Dermis lymphatic vessel endothelial cell (primary cell): ENCODE data around the gene WRNIP1. TPM values are rescaled to one million over a fixed set of nuclear protein-coding genes. Genes with fewer than 3 reads are reported as not detected.

Experiments
- total RNA-seq: library from RNA; depleted of rRNA; stranded (reverse); fragments of >200 nt; gene quantifications from 2 replicates; pipeline ENCODE4 v1.2.1, GENCODE V29; 2014

Gene WRNIP1
- total RNA-seq = 43.5 and 50.3 TPM in 2 replicates

GRCh38 chr6:2765166-2765895, at the start of gene WRNIP1:
TSS of gene WRNIP1 (plus strand) at chr6:2765393. CDS start at chr6:2765623, 230 bp downstream.

GRCh38 chr6:2750832-2751231, 14.4 kb upstream of the WRNIP1 start, which contains the start of gene MYLK4:
TSS of gene MYLK4 (minus strand) at chr6:2750922. CDS start at chr6:2749294, 1,628 bp downstream.

Other genes with a start within 250 kb of the WRNIP1 start
- gene MYLK4, start 14.5 kb upstream of the WRNIP1 start, total RNA-seq = 0.60 and 0.87 TPM in 2 replicates
- gene SERPINB1, start 76.5 kb downstream of the WRNIP1 start, total RNA-seq = 12.8 and 24.2 TPM in 2 replicates
- gene SERPINB9, start 137.9 kb downstream of the WRNIP1 start, total RNA-seq = 102 and 139 TPM in 2 replicates
- 96.1 and 114 TPM in 2 replicates for gene SERPINB6, start 206.2 kb downstream of the WRNIP1 start, total RNA-seq
- 14.6 and 19.7 TPM in 2 replicates for gene NQO2, start 234.5 kb downstream of the WRNIP1 start, total RNA-seq